Omental fat pad (tissue), 4 donors: ENCODE data around the gene SIRT1. TPM values are rescaled to one million over a fixed set of nuclear protein-coding genes. Genes with fewer than 3 reads are reported as not detected.
"Not testable (repeated sequence)": the region's sequence is repeated elsewhere in the genome, so short reads cannot be mapped to it uniquely, and the experiment has no call there.

Experiments used
- ATAC-seq: fragments of 150-250 bp; one replicate; pipeline ENCODE4 v1.9.1; 2016; ENCODE audit warnings: mild to moderate bottlenecking, moderate library complexity; ENCODE audit not compliant: low FRiP score
- DNase-seq: peaks from one replicate; pipeline ENCODE4 v3.0.0-alpha.2; 2019; ENCODE audit warnings: low spot score
- total RNA-seq, 4 donors: library from RNA; depleted of rRNA; stranded (reverse); fragments of >200 nt; gene quantifications; one replicate each; pipeline ENCODE4 v1.1.0, GENCODE V29; 2016
- TF ChIP-seq, protein P1 (sequence below), 3 donors: fragments of 450-650 bp; IDR thresholded peaks; one replicate each; pipeline ENCODE4 v1.5.1; 2016 to 2017; ENCODE audit warnings: antibody characterized with exemption in 3 of 3, mild to moderate bottlenecking in 3 of 3, moderate library complexity in 2 of 3

Gene SIRT1
- total RNA-seq, 4 donors from 2014 or later: 19.1 to 38.8 (median 29.7) TPM

- TF ChIP-seq, protein P1, sequence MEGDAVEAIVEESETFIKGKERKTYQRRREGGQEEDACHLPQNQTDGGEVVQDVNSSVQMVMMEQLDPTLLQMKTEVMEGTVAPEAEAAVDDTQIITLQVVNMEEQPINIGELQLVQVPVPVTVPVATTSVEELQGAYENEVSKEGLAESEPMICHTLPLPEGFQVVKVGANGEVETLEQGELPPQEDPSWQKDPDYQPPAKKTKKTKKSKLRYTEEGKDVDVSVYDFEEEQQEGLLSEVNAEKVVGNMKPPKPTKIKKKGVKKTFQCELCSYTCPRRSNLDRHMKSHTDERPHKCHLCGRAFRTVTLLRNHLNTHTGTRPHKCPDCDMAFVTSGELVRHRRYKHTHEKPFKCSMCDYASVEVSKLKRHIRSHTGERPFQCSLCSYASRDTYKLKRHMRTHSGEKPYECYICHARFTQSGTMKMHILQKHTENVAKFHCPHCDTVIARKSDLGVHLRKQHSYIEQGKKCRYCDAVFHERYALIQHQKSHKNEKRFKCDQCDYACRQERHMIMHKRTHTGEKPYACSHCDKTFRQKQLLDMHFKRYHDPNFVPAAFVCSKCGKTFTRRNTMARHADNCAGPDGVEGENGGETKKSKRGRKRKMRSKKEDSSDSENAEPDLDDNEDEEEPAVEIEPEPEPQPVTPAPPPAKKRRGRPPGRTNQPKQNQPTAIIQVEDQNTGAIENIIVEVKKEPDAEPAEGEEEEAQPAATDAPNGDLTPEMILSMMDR (IDR thresholded peaks at IDR 0.05): no peak
- no peak for ATAC-seq
Observed at GRCh38 chr10:67861750-67862432, 22.6 kb upstream of the SIRT1 start.

GRCh38 chr10:67863094-67863493, 21.4 kb upstream of the SIRT1 start:
- no peak for ATAC-seq
- TF ChIP-seq, protein P1 (IDR thresholded peaks at IDR 0.05): no peak
- no peak for DNase-seq

More at GRCh38 chr10:67861750-67862432, 22.6 kb upstream of the SIRT1 start:
- no peak for DNase-seq

- DNase-seq: no peak
- TF ChIP-seq, protein P1 (IDR thresholded peaks at IDR 0.05): no peak
- no peak for ATAC-seq
Observed at GRCh38 chr10:67864607-67865371, 19.7 kb upstream of the SIRT1 start.

GRCh38 chr10:67868132-67868531, 16.3 kb upstream of the SIRT1 start:
- ATAC-seq: no peak
- no peak for DNase-seq
- TF ChIP-seq, protein P1 (IDR thresholded peaks at IDR 0.05): no peak

DNA sequence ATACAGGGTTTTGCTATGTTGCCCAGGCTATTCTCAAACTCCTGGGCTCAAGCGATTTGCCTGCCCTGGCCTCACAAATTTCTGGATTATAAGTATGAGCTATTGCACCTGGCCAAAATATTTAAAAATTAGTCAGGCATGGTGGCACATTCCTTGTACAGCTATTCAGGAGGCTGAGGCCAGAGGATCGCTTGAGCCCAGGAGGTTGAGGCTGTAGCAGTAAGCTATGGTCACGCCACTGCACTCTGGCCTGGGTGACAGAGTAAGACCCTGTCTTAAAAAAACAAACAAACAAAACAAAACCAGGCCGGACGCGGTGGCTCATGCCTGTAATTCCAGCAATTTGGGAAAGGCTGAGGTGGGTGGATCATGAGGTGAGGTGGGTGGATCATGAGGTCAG, 14.5 kb upstream of the SIRT1 start:
- no peak for ATAC-seq
- no peak for DNase-seq
- TF ChIP-seq, protein P1 (IDR thresholded peaks at IDR 0.05): no peak

DNA sequence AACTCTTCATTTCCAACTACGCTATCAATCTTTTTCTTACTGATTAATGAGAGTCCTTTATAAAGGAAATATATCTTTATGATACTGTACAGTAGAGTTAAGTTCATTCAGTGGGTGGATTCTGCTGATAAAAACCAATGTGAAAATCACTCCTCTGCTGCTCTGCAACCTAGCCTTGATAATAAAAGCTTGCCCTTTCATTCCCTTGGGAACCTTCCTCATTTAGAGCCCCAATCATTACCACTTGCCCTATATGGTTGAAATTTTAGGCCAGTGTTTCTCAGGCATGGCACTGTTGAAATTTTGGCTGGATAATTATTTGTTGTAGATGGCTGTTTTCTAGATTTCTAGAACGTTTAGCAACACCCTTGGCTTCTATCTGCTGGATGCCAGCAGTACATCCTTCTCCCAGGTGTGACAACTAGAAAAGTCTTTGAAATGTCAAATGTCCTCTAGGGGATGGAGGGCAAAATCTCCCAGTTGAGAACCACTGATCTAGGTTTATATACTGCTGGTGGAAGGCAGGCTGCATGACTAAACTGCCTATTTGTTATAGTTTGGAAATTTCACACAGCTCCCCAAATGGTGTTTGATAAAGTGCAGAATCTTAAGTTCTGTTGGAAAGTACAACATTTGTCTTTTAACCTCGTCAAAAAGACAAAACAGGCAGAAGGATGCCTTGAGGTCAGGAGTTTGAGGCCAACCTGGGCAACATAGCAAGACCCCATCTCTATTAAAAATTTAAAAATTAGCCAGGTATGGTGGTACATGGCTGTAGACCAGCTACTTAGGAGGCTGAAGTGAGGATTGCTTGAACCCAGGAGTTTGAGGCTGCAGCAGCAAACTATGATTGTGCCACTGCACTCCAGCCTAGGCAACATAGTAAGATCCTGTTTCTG, 8.9 kb upstream of the SIRT1 start:
- no peak for ATAC-seq
- no peak for DNase-seq
- TF ChIP-seq, protein P1 (IDR thresholded peaks at IDR 0.05): no peak

- not testable (repeated sequence) for ATAC-seq, DNase-seq
Observed at GRCh38 chr10:67877421-67877820, 7.0 kb upstream of the SIRT1 start.
